ENCODE data around the gene PRSS36.

- TF ChIP-seq CTCF (IDR thresholded peaks at IDR 0.05; ENCODE audit: low read depth, low read length, poor library complexity, severe bottlenecking) (no peak), EZH2phosphoT487 (IDR thresholded peaks at IDR 0.05; ENCODE audit: borderline replicate concordance, low read length) (no peak)
These were observed 31.4 kb upstream of the PRSS36 start for GRCh38 chr16:31181102-31181830.
